ENCODE data around the gene PLXDC2. TPM values are rescaled to one million over a fixed set of nuclear protein-coding genes. Genes with fewer than 3 reads are reported as not detected.

Gene PLXDC2
- polyA plus RNA-seq, 1 of the 3 experiments (the other 2 are of a cell fraction), result 2.5 TPM

DNA sequence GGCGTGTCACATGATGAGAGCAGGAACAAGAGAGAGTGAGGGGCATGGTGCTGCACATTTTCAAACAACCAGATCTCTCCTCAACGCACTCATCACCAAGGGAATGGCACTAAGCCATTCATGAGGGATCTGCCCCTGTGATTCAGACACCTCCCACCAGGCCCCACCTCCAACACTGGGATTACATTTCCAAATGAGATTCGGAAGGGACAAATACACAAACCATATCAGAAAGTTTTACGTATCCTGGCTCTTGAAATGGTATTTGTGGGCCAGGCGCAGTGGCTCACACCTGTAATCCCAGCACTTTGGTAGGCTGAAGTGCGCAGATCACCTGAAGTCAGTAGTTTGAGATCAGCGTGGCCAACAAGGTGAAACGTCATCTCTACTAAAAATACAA is 189.4 kb downstream of the PLXDC2 start:
- no peak overlapping the region for H2AFZ ChIP-seq (ENCODE audit: low read depth)
- no peaks in the 10 kb centered on the region for H3F3A ChIP-seq (replicated peaks; ENCODE audit: insufficient read depth)
- no peaks in the 10 kb centered on the region for H3K9me2 ChIP-seq
- peaks cover 0 to 2% of the 10 kb centered on the region in 2 experiments; a peak in 1 of 4 replicates for H3K4me1 ChIP-seq (ENCODE audit: control insufficient read depth in 1 of 2, insufficient read depth in 2 of 2, low read depth in 1 of 2, low read length in 1 of 2)
- H3K4me2 ChIP-seq, result no peak overlapping the region
- TF ChIP-seq, protein P1, sequence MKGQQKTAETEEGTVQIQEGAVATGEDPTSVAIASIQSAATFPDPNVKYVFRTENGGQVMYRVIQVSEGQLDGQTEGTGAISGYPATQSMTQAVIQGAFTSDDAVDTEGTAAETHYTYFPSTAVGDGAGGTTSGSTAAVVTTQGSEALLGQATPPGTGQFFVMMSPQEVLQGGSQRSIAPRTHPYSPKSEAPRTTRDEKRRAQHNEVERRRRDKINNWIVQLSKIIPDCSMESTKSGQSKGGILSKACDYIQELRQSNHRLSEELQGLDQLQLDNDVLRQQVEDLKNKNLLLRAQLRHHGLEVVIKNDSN (IDR thresholded peaks at IDR 0.05; ENCODE audit: borderline replicate concordance, low read depth), result no peak
- TF ChIP-seq EP300 (IDR thresholded peaks at IDR 0.05; ENCODE audit: borderline replicate concordance in 1 of 2, low read depth in 1 of 2, low read length in 1 of 2), result no peak
- no peak for TF ChIP-seq RFX5 (IDR thresholded peaks at IDR 0.05; ENCODE audit: low read length)
- TF ChIP-seq FOXJ3 (CRISPR knock-in tag; IDR thresholded peaks at IDR 0.05), result no peak
- TF ChIP-seq, protein P2, sequence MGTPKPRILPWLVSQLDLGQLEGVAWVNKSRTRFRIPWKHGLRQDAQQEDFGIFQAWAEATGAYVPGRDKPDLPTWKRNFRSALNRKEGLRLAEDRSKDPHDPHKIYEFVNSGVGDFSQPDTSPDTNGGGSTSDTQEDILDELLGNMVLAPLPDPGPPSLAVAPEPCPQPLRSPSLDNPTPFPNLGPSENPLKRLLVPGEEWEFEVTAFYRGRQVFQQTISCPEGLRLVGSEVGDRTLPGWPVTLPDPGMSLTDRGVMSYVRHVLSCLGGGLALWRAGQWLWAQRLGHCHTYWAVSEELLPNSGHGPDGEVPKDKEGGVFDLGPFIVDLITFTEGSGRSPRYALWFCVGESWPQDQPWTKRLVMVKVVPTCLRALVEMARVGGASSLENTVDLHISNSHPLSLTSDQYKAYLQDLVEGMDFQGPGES (IDR thresholded peaks at IDR 0.05; ENCODE audit: low read depth, low read length), result no peak
- TF ChIP-seq FOXM1 (IDR thresholded peaks at IDR 0.05; ENCODE audit: low read depth), result no peak
- TF ChIP-seq TCF12 (IDR thresholded peaks at IDR 0.05), result no peak
- TF ChIP-seq NFIC (IDR thresholded peaks at IDR 0.05; ENCODE audit: borderline replicate concordance), result no peak
- TF ChIP-seq, protein P3, sequence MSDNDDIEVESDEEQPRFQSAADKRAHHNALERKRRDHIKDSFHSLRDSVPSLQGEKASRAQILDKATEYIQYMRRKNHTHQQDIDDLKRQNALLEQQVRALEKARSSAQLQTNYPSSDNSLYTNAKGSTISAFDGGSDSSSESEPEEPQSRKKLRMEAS (IDR thresholded peaks at IDR 0.05; ENCODE audit: low read depth), result no peak
- TF ChIP-seq, protein P4, sequence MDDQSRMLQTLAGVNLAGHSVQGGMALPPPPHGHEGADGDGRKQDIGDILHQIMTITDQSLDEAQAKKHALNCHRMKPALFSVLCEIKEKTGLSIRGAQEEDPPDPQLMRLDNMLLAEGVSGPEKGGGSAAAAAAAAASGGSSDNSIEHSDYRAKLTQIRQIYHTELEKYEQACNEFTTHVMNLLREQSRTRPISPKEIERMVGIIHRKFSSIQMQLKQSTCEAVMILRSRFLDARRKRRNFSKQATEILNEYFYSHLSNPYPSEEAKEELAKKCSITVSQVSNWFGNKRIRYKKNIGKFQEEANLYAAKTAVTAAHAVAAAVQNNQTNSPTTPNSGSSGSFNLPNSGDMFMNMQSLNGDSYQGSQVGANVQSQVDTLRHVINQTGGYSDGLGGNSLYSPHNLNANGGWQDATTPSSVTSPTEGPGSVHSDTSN (IDR thresholded peaks at IDR 0.05), result no peak
- TF ChIP-seq GATA2 (CRISPR knock-in tag; IDR thresholded peaks at IDR 0.05), result no peak
- no peak for TF ChIP-seq CHD2 (IDR thresholded peaks at IDR 0.05; ENCODE audit: low read length, partially characterized antibody)
- no peak for TF ChIP-seq ELF1 (IDR thresholded peaks at IDR 0.05)
- TF ChIP-seq, protein P5, sequence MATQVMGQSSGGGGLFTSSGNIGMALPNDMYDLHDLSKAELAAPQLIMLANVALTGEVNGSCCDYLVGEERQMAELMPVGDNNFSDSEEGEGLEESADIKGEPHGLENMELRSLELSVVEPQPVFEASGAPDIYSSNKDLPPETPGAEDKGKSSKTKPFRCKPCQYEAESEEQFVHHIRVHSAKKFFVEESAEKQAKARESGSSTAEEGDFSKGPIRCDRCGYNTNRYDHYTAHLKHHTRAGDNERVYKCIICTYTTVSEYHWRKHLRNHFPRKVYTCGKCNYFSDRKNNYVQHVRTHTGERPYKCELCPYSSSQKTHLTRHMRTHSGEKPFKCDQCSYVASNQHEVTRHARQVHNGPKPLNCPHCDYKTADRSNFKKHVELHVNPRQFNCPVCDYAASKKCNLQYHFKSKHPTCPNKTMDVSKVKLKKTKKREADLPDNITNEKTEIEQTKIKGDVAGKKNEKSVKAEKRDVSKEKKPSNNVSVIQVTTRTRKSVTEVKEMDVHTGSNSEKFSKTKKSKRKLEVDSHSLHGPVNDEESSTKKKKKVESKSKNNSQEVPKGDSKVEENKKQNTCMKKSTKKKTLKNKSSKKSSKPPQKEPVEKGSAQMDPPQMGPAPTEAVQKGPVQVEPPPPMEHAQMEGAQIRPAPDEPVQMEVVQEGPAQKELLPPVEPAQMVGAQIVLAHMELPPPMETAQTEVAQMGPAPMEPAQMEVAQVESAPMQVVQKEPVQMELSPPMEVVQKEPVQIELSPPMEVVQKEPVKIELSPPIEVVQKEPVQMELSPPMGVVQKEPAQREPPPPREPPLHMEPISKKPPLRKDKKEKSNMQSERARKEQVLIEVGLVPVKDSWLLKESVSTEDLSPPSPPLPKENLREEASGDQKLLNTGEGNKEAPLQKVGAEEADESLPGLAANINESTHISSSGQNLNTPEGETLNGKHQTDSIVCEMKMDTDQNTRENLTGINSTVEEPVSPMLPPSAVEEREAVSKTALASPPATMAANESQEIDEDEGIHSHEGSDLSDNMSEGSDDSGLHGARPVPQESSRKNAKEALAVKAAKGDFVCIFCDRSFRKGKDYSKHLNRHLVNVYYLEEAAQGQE (IDR thresholded peaks at IDR 0.05; ENCODE audit: low read depth, low read length), result no peak
- TF ChIP-seq RCOR1 (IDR thresholded peaks at IDR 0.05; ENCODE audit: low read length), result no peak
- no peak overlapping the region for H3K9ac ChIP-seq
- 66% methylated on average over 8 of the region's 8 CpGs for WGBS (ENCODE audit: low lambda C conversion rate)
- H3K27me3 ChIP-seq (ENCODE audit: insufficient read depth), result no peaks in the 10 kb centered on the region
- CTCF ChIA-PET, result no interaction called here
- H3K4me3 ChIP-seq (ENCODE audit: low read depth in 2 of 2, low read length in 1 of 2), result no peak overlapping the region
- DNase-seq, result no peak
- H3K79me2 ChIP-seq (ENCODE audit: insufficient read depth), result no peaks in the 10 kb centered on the region
- H3K27ac ChIP-seq (ENCODE audit: low read depth in 2 of 2, low read length in 1 of 2), result no peak overlapping the region
- POLR2A ChIA-PET, result no interaction called here
- no peaks in the 10 kb centered on the region for H3K9me3 ChIP-seq
- no peaks in the 10 kb centered on the region for H3K36me3 ChIP-seq (replicated peaks in 1 of 2; ENCODE audit: control insufficient read depth in 1 of 2, insufficient read depth in 2 of 2, low read length in 1 of 2)
- no peaks in the 10 kb centered on the region for H4K20me1 ChIP-seq (ENCODE audit: insufficient read depth)

Data from SK-N-SH (cell line).